ENCODE measurements around the gene JMJD1C.

JMJD1C gene

GRCh38 chr10:63425512-63425911 is 40.3 kb downstream of the JMJD1C start:
- Histone ChIP-seq H3K4me2 (ENCODE audit: low read depth, low read length, poor library complexity, severe bottlenecking) (no peak overlapping the region), H2AFZ (ENCODE audit: low read depth, low read length, severe bottlenecking) (no peak overlapping the region), H3F3A (ENCODE audit: insufficient read depth) (peaks cover 11% of the 10 kb centered on the region), H4K20me1 (ENCODE audit: low read depth, low read length) (no peaks in the 10 kb centered on the region), H3K27me3 (ENCODE audit: low read length) (no peaks in the 10 kb centered on the region), H3K27ac (ENCODE audit: low read depth, low read length) (no peak overlapping the region), H3K36me3 (ENCODE audit: low read length) (no peaks in the 10 kb centered on the region), H3K4me3 (ENCODE audit: insufficient read depth, low read length, poor library complexity, severe bottlenecking) (no peak overlapping the region), H3K9me2 (replicated peaks; ENCODE audit: insufficient read depth, low read length) (no peaks in the 10 kb centered on the region), H3K79me2 (ENCODE audit: insufficient read depth, low read length) (peaks cover 53% of the 10 kb centered on the region), H3K9ac (ENCODE audit: low read length) (no peak overlapping the region), H3K9me3 (ENCODE audit: insufficient read depth, low read length) (no peaks in the 10 kb centered on the region)
- TF ChIP-seq CTCF (IDR thresholded peaks at IDR 0.05; ENCODE audit: insufficient read depth, low read length, poor library complexity, severe bottlenecking) (no peak), EZH2phosphoT487 (conservative IDR thresholded peaks at IDR 0.05; ENCODE audit: low read length) (no peak)

GRCh38 chr10:63424576-63424975 is 41.2 kb downstream of the JMJD1C start:
- no peak overlapping the region for H3K9ac ChIP-seq (ENCODE audit: low read length)
- H3K9me2 ChIP-seq (replicated peaks; ENCODE audit: insufficient read depth, low read length) = no peaks in the 10 kb centered on the region
- H2AFZ ChIP-seq (ENCODE audit: low read depth, low read length, severe bottlenecking) = no peak overlapping the region
- no peaks in the 10 kb centered on the region for H3K36me3 ChIP-seq (ENCODE audit: low read length)
- no peak for TF ChIP-seq CTCF (IDR thresholded peaks at IDR 0.05; ENCODE audit: insufficient read depth, low read length, poor library complexity, severe bottlenecking)
- TF ChIP-seq EZH2phosphoT487 (conservative IDR thresholded peaks at IDR 0.05; ENCODE audit: low read length) = no peak
- no peak overlapping the region for H3K27ac ChIP-seq (ENCODE audit: low read depth, low read length)
- H3F3A ChIP-seq (ENCODE audit: insufficient read depth) = peaks cover 11% of the 10 kb centered on the region
- no peak overlapping the region for H3K4me3 ChIP-seq (ENCODE audit: insufficient read depth, low read length, poor library complexity, severe bottlenecking)
- no peaks in the 10 kb centered on the region for H3K9me3 ChIP-seq (ENCODE audit: insufficient read depth, low read length)
- H4K20me1 ChIP-seq (ENCODE audit: low read depth, low read length) = no peaks in the 10 kb centered on the region
- peaks cover 53% of the 10 kb centered on the region for H3K79me2 ChIP-seq (ENCODE audit: insufficient read depth, low read length)
- no peak overlapping the region for H3K4me2 ChIP-seq (ENCODE audit: low read depth, low read length, poor library complexity, severe bottlenecking)
- no peaks in the 10 kb centered on the region for H3K27me3 ChIP-seq (ENCODE audit: low read length)

- no peak overlapping the region for H3K27ac ChIP-seq (ENCODE audit: low read depth, low read length)
- peaks cover 11% of the 10 kb centered on the region for H3F3A ChIP-seq (ENCODE audit: insufficient read depth)
- no peak for TF ChIP-seq CTCF (IDR thresholded peaks at IDR 0.05; ENCODE audit: insufficient read depth, low read length, poor library complexity, severe bottlenecking)
- TF ChIP-seq EZH2phosphoT487 (conservative IDR thresholded peaks at IDR 0.05; ENCODE audit: low read length) = no peak
- no peaks in the 10 kb centered on the region for H3K9me3 ChIP-seq (ENCODE audit: insufficient read depth, low read length)
- H4K20me1 ChIP-seq (ENCODE audit: low read depth, low read length) = no peaks in the 10 kb centered on the region
- H3K4me3 ChIP-seq (ENCODE audit: insufficient read depth, low read length, poor library complexity, severe bottlenecking) = no peak overlapping the region
- no peak overlapping the region for H3K4me2 ChIP-seq (ENCODE audit: low read depth, low read length, poor library complexity, severe bottlenecking)
- H3K27me3 ChIP-seq (ENCODE audit: low read length) = no peaks in the 10 kb centered on the region
- H2AFZ ChIP-seq (ENCODE audit: low read depth, low read length, severe bottlenecking) = no peak overlapping the region
- no peaks in the 10 kb centered on the region for H3K36me3 ChIP-seq (ENCODE audit: low read length)
- no peak overlapping the region for H3K9ac ChIP-seq (ENCODE audit: low read length)
- H3K79me2 ChIP-seq (ENCODE audit: insufficient read depth, low read length) = peaks cover 47% of the 10 kb centered on the region
- H3K9me2 ChIP-seq (replicated peaks; ENCODE audit: insufficient read depth, low read length) = no peaks in the 10 kb centered on the region
Measured at GRCh38 chr10:63423494-63423893, 42.3 kb downstream of the JMJD1C start.

All from SU-DHL-6 (cell line).